A549 (cell line): ENCODE data around the gene MINDY2. TPM values are rescaled to one million over a fixed set of nuclear protein-coding genes. Genes with fewer than 3 reads are reported as not detected.
"Not testable (repeated sequence)": the region's sequence is repeated elsewhere in the genome, so short reads cannot be mapped to it uniquely, and the experiment has no call there.

Experiments
- ATAC-seq, 2 experiments: fragments of 200-7000 bp in 1 of 2; fragments of >200 bp in 1 of 2; cut with Nextera tagmentation in 1 of 2; cut with Tn5 transposase in 1 of 2; 3 replicates each; pipeline versions ENCODE4 v1.8.0 to v1.9.1; 2018 to 2020; ENCODE audit warnings: mild to moderate bottlenecking in 1 of 2, moderate library complexity in 1 of 2
- CTCF ChIA-PET: fragments of 300-600 bp; sonication (Branson Sonifier 250); formaldehyde crosslinking; extraction: SDS; loops from one replicate; lab custom pipeline; 2021; ENCODE audit warnings: antibody characterized with exemption, inconsistent platforms; lab: Yijun Ruan, JAX
- POLR2A ChIA-PET: fragments of 350-600 bp; formaldehyde crosslinking; extraction: SDS; loops from one replicate; lab custom pipeline; 2021; ENCODE audit warnings: antibody characterized with exemption, inconsistent platforms; lab: Yijun Ruan, JAX
- DNase-seq, 2 experiments: peaks; one replicate each; pipeline versions ENCODE4 v3.0.0 to v3.0.0-alpha.2; 2011 to 2016; ENCODE audit warnings: low read depth in 1 of 2, low spot score in 1 of 2
- FAIRE-seq: peaks from 2 replicates; lab custom pipeline; 2011; peaks lifted over from hg19 to GRCh38; lab: Jason Lieb, UNC
- H3K27ac ChIP-seq, 2 experiments: fragments of >200 bp; sonication (Bioruptor Twin); formaldehyde crosslinking; 3 replicates each; pipeline ENCODE4 v1.5.1; 2016 to 2017
- H3K4me1 ChIP-seq: fragments of >200 bp; sonication (Bioruptor Twin); formaldehyde crosslinking; 3 replicates; pipeline ENCODE4 v1.6.1; 2016
- H3K4me2 ChIP-seq: fragments of >200 bp; sonication (Bioruptor Twin); formaldehyde crosslinking; 3 replicates; pipeline ENCODE4 v1.6.1; 2016
- H3K4me3 ChIP-seq: fragments of >200 bp; sonication (Bioruptor Twin); formaldehyde crosslinking; 3 replicates; pipeline ENCODE4 v1.5.1; 2016
- H3K9me3 ChIP-seq: fragments of >200 bp; sonication (Bioruptor Twin); formaldehyde crosslinking; 3 replicates; pipeline ENCODE4 v1.6.1; 2016
- CBX2 ChIP-seq: fragments of 200-600 bp; sonication (generic); IDR thresholded peaks from 2 replicates; pipeline ENCODE4 v1.6.1; 2016; ENCODE audit warnings: low read depth, mild to moderate bottlenecking, borderline replicate concordance
- CEBPB ChIP-seq, 2 experiments: fragments of >200 bp in 1 of 2; sonication (Bioruptor Twin) in 1 of 2; formaldehyde crosslinking in 1 of 2; IDR thresholded peaks; 2 replicates each; pipeline ENCODE4 v1.6.1; 2012 to 2016
- EHF ChIP-seq: fragments of 250-450 bp; sonication (Bioruptor Pico); IDR thresholded peaks from 2 replicates; pipeline ENCODE4 v1.5.0; 2020; ENCODE audit warnings: mild to moderate bottlenecking
- FOSL2 ChIP-seq, 2 experiments: fragments of 450-650 bp in 1 of 2; fragments of >200 bp in 1 of 2; sonication (Bioruptor Twin) in 1 of 2; formaldehyde crosslinking; IDR thresholded peaks; 2 replicates each; pipeline versions ENCODE4 v1.5.0 to v1.6.1; 2016 to 2020; ENCODE audit warnings: mild to moderate bottlenecking in 1 of 2, moderate library complexity in 1 of 2
- FOXS1 ChIP-seq: fragments of 250-450 bp; sonication (Bioruptor Pico); IDR thresholded peaks from 2 replicates; pipeline ENCODE4 v1.5.0; 2020; ENCODE audit warnings: mild to moderate bottlenecking, moderate library complexity
- GATA3 ChIP-seq: IDR thresholded peaks from 2 replicates; pipeline ENCODE4 v1.6.1; 2012; ENCODE audit warnings: borderline replicate concordance
- HDAC2 ChIP-seq: fragments of 200-600 bp; sonication (generic); IDR thresholded peaks from 2 replicates; pipeline ENCODE4 v1.6.1; 2016
- HEYL ChIP-seq: fragments of 250-450 bp; sonication (Bioruptor Pico); IDR thresholded peaks from 2 replicates; pipeline ENCODE4 v1.8.0; 2021; ENCODE audit warnings: mild to moderate bottlenecking, moderate library complexity
- HOXA7 ChIP-seq: fragments of 250-450 bp; sonication (Bioruptor Pico); IDR thresholded peaks from 2 replicates; pipeline ENCODE4 v1.5.0; 2020; ENCODE audit warnings: mild to moderate bottlenecking, moderate library complexity
- KDM1A ChIP-seq: fragments of 200-600 bp; sonication (generic); IDR thresholded peaks from 2 replicates; pipeline ENCODE4 v1.6.1; 2016; ENCODE audit warnings: low read depth, mild to moderate bottlenecking
- KDM5A ChIP-seq: fragments of 200-600 bp; sonication (generic); IDR thresholded peaks from 2 replicates; pipeline ENCODE4 v1.6.1; 2016; ENCODE audit warnings: antibody characterized with exemption, mild to moderate bottlenecking
- MAZ ChIP-seq: fragments of 150-350 bp; IDR thresholded peaks from 2 replicates; pipeline ENCODE4 v1.6.1; 2014; ENCODE audit warnings: antibody characterized with exemption, low read depth, low read length, borderline replicate concordance
- NFE2L2 ChIP-seq: fragments of 150-350 bp; conservative IDR thresholded peaks from 2 replicates; pipeline ENCODE4 v1.6.1; 2014; ENCODE audit warnings: low read length
- NPAS2 ChIP-seq: fragments of 250-450 bp; sonication (Bioruptor Pico); IDR thresholded peaks from 2 replicates; pipeline ENCODE4 v1.8.0; 2022; ENCODE audit warnings: mild to moderate bottlenecking, moderate library complexity, borderline replicate concordance
- NR3C1 ChIP-seq: fragments of >200 bp; sonication (Bioruptor Twin); formaldehyde crosslinking; IDR thresholded peaks from 3 replicates; pipeline ENCODE4 v1.6.1; 2017
- RARB ChIP-seq: fragments of 250-450 bp; sonication (Bioruptor Pico); IDR thresholded peaks from 2 replicates; pipeline ENCODE4 v1.8.0; 2021; ENCODE audit warnings: mild to moderate bottlenecking, moderate library complexity
- RFX5 ChIP-seq: fragments of 450-650 bp; IDR thresholded peaks from 2 replicates; pipeline ENCODE4 v1.7.1; 2014; ENCODE audit warnings: antibody characterized with exemption, mild to moderate bottlenecking, moderate library complexity
- RNF2 ChIP-seq: fragments of 200-600 bp; sonication (generic); IDR thresholded peaks from 2 replicates; pipeline ENCODE4 v1.6.1; 2016; ENCODE audit warnings: low read depth, mild to moderate bottlenecking, antibody characterized with exemption, moderate library complexity, borderline replicate concordance
- SMC3 ChIP-seq: fragments of >200 bp; sonication (Bioruptor Twin); formaldehyde crosslinking; IDR thresholded peaks from 3 replicates; pipeline ENCODE4 v1.6.1; 2018; ENCODE audit warnings: inconsistent platforms
- SREBF2 ChIP-seq: fragments of 450-650 bp; IDR thresholded peaks from 2 replicates; pipeline ENCODE4 v1.6.1; 2014; ENCODE audit warnings: mild to moderate bottlenecking, moderate library complexity
- ZFP36 ChIP-seq: fragments of 450-650 bp; IDR thresholded peaks from 2 replicates; pipeline ENCODE4 v1.6.1; 2014; ENCODE audit warnings: borderline replicate concordance; ENCODE audit not compliant: partially characterized antibody
- ZNF302 ChIP-seq: fragments of 250-450 bp; sonication (Bioruptor Pico); IDR thresholded peaks from 2 replicates; pipeline ENCODE4 v1.9.0; 2021; ENCODE audit warnings: inconsistent platforms, mild to moderate bottlenecking, moderate library complexity
- WGBS: methylation state at CpG from one replicate; pipeline ENCODE4 v1.1.6; 2017; ENCODE audit errors: missing lambda C conversion rate; 5-methylcytosine and 5-hydroxymethylcytosine counted together
- polyA plus RNA-seq, 4 experiments: library from polyadenylated mRNA; depleted of rRNA in 3 of 4; stranded (reverse); fragments of >200 nt; fragmentation: RNase III in 1 of 4; extraction: RNeasy Plus Mini Kit Qiagen cat#74134 plus additional on column Dnase treatment in 1 of 4; gene quantifications; 2 replicates in 3 of 4; 3 replicates in 1 of 4; pipeline ENCODE4 v1.2.3, GENCODE V29; 2011 to 2017
- TF ChIP-seq, protein P1 (sequence below): IDR thresholded peaks from 2 replicates; pipeline ENCODE4 v1.6.1; 2012; ENCODE audit warnings: low read depth, borderline replicate concordance
- TF ChIP-seq, protein P2 (sequence below): fragments of 250-450 bp; sonication (Bioruptor Pico); IDR thresholded peaks from 2 replicates; pipeline ENCODE4 v1.5.0; 2020; ENCODE audit warnings: low read depth, mild to moderate bottlenecking, moderate library complexity
- TF ChIP-seq, protein P3 (sequence below): fragments of 450-650 bp; IDR thresholded peaks from 2 replicates; pipeline ENCODE4 v1.6.1; 2014; ENCODE audit warnings: antibody characterized with exemption
- TF ChIP-seq, protein P4 (sequence below): fragments of >200 bp; sonication (Bioruptor Twin); formaldehyde crosslinking; IDR thresholded peaks from 2 replicates; pipeline ENCODE4 v1.6.1; 2016
- TF ChIP-seq, protein P5 (sequence below): IDR thresholded peaks from 2 replicates; pipeline ENCODE4 v1.6.1; 2012
- TF ChIP-seq, protein P6 (sequence below): fragments of >200 bp; sonication (Bioruptor Twin); formaldehyde crosslinking; IDR thresholded peaks from 3 replicates; pipeline ENCODE4 v1.6.1; 2016
- TF ChIP-seq, protein P7 (sequence below): IDR thresholded peaks from 2 replicates; pipeline ENCODE4 v1.6.1; 2012

MINDY2 gene
- polyA plus RNA-seq, 2 of the 4 experiments (the other 2 are of a cell fraction), result 4.7 to 7.0 TPM

DNA sequence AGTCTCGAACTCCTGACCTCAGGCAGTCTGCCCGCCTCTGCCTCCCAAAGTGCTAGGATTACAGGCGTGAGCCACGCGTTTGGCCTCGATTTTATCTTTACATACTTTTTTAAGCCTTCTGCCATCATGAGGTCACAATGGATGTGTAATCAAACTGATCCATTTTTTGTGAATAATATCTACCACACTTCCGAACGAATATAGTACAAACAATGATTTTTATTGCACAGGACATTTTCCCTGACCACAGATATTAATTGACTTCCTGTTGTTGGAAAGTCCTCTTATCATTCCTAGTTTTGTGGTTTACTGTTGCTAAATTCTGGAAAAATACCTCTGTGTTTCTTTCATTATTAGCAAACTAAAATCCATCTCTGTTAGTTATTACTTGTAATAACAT, 68.9 kb downstream of the MINDY2 start:
- FAIRE-seq, result no peak
- TF ChIP-seq RNF2, result no peak
- no peak for TF ChIP-seq ZNF302 (CRISPR knock-in tag)
- TF ChIP-seq, protein P1, sequence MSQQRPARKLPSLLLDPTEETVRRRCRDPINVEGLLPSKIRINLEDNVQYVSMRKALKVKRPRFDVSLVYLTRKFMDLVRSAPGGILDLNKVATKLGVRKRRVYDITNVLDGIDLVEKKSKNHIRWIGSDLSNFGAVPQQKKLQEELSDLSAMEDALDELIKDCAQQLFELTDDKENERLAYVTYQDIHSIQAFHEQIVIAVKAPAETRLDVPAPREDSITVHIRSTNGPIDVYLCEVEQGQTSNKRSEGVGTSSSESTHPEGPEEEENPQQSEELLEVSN, result no peak
- TF ChIP-seq CBX2, result no peak
- no peak for TF ChIP-seq SMC3
- TF ChIP-seq SREBF2, result no peak
- TF ChIP-seq RARB (CRISPR knock-in tag), result no peak
- no peak for TF ChIP-seq ZFP36
- TF ChIP-seq KDM1A, result no peak
- TF ChIP-seq, protein P2, sequence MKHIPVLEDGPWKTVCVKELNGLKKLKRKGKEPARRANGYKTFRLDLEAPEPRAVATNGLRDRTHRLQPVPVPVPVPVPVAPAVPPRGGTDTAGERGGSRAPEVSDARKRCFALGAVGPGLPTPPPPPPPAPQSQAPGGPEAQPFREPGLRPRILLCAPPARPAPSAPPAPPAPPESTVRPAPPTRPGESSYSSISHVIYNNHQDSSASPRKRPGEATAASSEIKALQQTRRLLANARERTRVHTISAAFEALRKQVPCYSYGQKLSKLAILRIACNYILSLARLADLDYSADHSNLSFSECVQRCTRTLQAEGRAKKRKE, result no peak
- TF ChIP-seq NPAS2 (CRISPR knock-in tag), result no peak
- TF ChIP-seq NR3C1, result no peak
- TF ChIP-seq FOXS1 (CRISPR knock-in tag), result no peak
- TF ChIP-seq, protein P3, sequence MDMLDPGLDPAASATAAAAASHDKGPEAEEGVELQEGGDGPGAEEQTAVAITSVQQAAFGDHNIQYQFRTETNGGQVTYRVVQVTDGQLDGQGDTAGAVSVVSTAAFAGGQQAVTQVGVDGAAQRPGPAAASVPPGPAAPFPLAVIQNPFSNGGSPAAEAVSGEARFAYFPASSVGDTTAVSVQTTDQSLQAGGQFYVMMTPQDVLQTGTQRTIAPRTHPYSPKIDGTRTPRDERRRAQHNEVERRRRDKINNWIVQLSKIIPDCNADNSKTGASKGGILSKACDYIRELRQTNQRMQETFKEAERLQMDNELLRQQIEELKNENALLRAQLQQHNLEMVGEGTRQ, result no peak
- TF ChIP-seq CEBPB (IDR thresholded peaks at IDR 0.05), result no peak
- no peak for TF ChIP-seq FOSL2 (IDR thresholded peaks at IDR 0.05)
- no peak for TF ChIP-seq FOSL2 (CRISPR knock-in tag; IDR thresholded peaks at IDR 0.05)
- no peak for TF ChIP-seq EHF (CRISPR knock-in tag)
- TF ChIP-seq, protein P4, sequence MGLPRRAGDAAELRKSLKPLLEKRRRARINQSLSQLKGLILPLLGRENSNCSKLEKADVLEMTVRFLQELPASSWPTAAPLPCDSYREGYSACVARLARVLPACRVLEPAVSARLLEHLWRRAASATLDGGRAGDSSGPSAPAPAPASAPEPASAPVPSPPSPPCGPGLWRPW, result no peak
- no peak for TF ChIP-seq NFE2L2
- TF ChIP-seq, all 56 proteins: peak for 0
- WGBS, result 94% methylated on average over 8 of the region's 8 CpGs
- DNase-seq, result no peak
- Histone ChIP-seq H3K27ac (no peak overlapping the region), H3K4me1 (no peaks in the 10 kb centered on the region), H3K4me3 (no peak overlapping the region), H3K9me3 (no peaks in the 10 kb centered on the region), H3K4me2 (no peak overlapping the region)
- ATAC-seq, result no peak
- ChIA-PET POLR2A (no interaction called here), CTCF (interaction anchor here (0.6 to 2.7 kb wide), 8 partner anchors 15 to 688 kb away, joined by 3 to 10 read pairs (median 4); partner anchors contain the start of gene MINDY2)

DNA sequence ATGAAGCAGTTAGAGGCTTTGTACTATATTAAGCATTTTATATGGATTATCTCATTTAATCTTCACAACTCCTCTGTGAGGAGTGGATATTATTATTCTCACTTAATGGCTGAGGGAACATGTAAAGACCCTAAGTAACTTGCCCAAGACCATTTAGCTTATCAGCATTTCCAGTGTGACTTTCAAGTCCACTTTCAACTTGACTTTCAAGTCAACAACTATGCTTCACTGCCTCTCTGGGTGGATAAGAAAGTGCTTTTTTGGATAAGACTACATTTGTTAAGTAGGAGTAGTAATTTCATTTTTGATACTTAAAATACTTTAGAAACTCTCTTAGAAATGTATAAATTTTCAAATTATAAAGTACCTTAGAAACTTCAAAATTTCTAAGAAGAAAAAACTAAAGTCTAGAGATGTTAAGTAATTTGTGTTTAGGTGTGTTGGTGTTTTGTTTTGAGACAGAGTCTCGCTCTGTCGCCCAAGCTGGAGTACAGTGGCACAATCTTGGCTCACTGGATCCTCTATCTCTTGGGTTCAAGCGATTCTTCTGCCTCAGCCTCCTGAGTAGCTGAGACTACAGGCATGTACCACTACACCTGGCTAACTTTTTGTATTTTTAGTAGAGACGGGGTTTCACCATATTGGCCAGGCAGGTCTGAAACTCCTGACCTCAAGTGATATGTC, 71.8 kb downstream of the MINDY2 start:
- TF ChIP-seq MAZ (no peak), RFX5 (no peak), HDAC2 (no peak), KDM1A (no peak), HEYL (CRISPR knock-in tag) (no peak), NR3C1 (no peak), FOXS1 (CRISPR knock-in tag) (no peak), ZNF302 (CRISPR knock-in tag) (no peak), CEBPB (IDR thresholded peaks at IDR 0.05) (no peak), GATA3 (no peak), NPAS2 (CRISPR knock-in tag) (no peak), HOXA7 (CRISPR knock-in tag) (no peak), KDM5A (no peak), EHF (CRISPR knock-in tag) (no peak)
- TF ChIP-seq, protein P5, sequence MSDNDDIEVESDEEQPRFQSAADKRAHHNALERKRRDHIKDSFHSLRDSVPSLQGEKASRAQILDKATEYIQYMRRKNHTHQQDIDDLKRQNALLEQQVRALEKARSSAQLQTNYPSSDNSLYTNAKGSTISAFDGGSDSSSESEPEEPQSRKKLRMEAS, result no peak
- TF ChIP-seq, protein P6, sequence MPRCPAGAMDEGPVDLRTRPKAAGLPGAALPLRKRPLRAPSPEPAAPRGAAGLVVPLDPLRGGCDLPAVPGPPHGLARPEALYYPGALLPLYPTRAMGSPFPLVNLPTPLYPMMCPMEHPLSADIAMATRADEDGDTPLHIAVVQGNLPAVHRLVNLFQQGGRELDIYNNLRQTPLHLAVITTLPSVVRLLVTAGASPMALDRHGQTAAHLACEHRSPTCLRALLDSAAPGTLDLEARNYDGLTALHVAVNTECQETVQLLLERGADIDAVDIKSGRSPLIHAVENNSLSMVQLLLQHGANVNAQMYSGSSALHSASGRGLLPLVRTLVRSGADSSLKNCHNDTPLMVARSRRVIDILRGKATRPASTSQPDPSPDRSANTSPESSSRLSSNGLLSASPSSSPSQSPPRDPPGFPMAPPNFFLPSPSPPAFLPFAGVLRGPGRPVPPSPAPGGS, result no peak
- TF ChIP-seq, protein P7, sequence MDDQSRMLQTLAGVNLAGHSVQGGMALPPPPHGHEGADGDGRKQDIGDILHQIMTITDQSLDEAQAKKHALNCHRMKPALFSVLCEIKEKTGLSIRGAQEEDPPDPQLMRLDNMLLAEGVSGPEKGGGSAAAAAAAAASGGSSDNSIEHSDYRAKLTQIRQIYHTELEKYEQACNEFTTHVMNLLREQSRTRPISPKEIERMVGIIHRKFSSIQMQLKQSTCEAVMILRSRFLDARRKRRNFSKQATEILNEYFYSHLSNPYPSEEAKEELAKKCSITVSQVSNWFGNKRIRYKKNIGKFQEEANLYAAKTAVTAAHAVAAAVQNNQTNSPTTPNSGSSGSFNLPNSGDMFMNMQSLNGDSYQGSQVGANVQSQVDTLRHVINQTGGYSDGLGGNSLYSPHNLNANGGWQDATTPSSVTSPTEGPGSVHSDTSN, result no peak
- TF ChIP-seq, protein P4, result no peak
- Histone ChIP-seq H3K27ac (no peak overlapping the region), H3K4me3 (no peak overlapping the region), H3K9me3 (no peaks in the 10 kb centered on the region), H3K4me2 (no peak overlapping the region), H3K4me1 (no peaks in the 10 kb centered on the region)
- ATAC-seq, result no peak
- no peak for FAIRE-seq
- ChIA-PET CTCF (interaction anchor here (0.8 to 1.1 kb wide), 3 partner anchors 8 to 72 kb away, joined by 3 read pairs; partner anchors contain the start of gene MINDY2), POLR2A (no interaction called here)
- 95% methylated on average over 4 of the region's 4 CpGs for WGBS
- no peak for DNase-seq

DNA sequence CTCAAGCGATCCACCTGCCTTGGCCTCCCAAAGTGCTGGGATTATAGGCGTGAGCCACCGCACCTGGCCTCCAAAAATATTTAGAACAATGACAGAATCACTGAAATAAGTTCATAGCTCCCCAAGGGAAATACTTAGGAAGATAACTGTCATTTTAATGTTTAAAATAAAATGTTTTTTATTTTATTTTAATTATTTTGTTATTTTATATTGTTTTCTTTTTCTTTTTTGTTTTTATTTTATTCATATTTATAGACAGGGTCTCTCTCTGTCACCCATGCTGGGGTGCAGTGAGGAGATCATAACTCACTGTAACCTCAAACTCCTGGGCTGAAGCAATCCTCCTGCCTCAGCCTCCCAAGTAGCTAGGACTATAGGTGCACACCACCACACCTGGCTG, 80.1 kb downstream of the MINDY2 start:
- CTCF ChIA-PET, result interaction anchor here (1.3 kb wide), 2 partner anchors 8 to 54 kb away, joined by 3 read pairs; no protein-coding TSS in a partner anchor
- POLR2A ChIA-PET, result interaction anchor here (1.3 kb wide), 1 partner anchor 81 kb away, joined by 9 read pairs; the partner anchor contains the start of gene MINDY2

More for the DNA sequence above, 80.1 kb downstream of the MINDY2 start:
- H3K4me1 ChIP-seq, H3K4me3 ChIP-seq, H3K27ac ChIP-seq, DNase-seq, H3K4me2 ChIP-seq, FAIRE-seq, H3K9me3 ChIP-seq, ATAC-seq: not testable (repeated sequence)
- 91% methylated on average over 3 of the region's 3 CpGs for WGBS
